ENCODE measurements around the gene EDN2.

EDN2 gene

GRCh38 chr1:41516168-41517061, 31.9 kb upstream of the EDN2 start:
- peak; percentile 83 for DNase-seq

DNA sequence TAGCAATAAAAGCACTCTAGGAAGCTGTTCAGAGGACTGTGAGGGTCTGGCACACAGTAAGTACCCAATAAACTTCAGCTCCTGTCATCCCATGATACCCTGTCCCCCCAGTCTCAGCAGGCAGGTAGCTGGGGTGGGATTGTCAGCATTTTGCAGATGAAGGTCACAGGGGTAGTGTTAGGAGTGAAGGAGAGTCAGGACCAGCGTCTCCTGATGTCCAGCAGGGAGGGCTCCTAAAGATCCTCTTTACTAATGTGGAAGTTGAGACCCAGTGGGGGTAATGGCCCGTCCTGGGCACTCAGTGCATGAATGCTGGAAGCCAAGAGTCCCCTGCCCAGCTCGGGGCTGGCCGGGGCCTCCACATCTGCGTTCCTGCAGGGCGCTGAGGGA, 31.3 kb upstream of the EDN2 start:
- DNase-seq = no peak

GRCh38 chr1:41515131-41515678, 30.7 kb upstream of the EDN2 start:
- no peak for DNase-seq

DNA sequence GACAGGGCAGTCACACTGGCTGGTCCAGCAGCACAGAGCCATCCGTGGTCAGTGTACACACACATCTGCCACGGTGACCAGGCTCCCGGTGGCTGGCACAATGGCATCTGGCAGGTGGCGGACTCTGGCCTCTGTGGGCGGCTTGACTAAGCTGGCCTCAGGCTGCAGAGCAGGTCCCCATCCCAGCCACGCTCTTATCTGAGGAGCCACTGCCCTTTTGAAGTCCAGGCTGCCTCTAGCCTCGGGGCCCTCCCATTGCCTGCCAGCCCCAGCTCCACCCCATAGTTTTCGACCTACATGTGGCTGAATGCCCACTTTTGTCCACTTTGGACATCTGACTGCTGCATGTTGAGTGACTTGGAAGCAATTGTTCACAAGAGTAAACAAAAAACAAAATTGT, 29.9 kb upstream of the EDN2 start:
- DNase-seq = no peak

GRCh38 chr1:41513383-41513735, 28.9 kb upstream of the EDN2 start:
- no peak for DNase-seq

GRCh38 chr1:41512701-41513382, 28.4 kb upstream of the EDN2 start:
- no peak for DNase-seq

DNA sequence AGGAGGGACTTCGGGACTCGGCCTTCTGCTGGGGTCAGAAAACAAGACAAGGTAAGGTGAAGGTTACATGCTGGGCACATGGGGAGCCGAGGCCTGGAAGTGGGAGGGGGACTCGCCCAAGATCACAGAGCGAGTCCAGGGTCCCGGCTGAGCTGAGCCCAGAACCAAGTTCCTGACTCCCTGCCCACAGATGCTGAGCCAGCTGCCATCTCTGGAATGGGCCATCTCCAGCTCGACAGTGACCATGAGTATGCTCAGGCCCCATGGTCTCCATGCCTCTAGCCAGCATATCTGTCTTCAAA, 26.7 kb upstream of the EDN2 start:
- no peak for DNase-seq

DNA sequence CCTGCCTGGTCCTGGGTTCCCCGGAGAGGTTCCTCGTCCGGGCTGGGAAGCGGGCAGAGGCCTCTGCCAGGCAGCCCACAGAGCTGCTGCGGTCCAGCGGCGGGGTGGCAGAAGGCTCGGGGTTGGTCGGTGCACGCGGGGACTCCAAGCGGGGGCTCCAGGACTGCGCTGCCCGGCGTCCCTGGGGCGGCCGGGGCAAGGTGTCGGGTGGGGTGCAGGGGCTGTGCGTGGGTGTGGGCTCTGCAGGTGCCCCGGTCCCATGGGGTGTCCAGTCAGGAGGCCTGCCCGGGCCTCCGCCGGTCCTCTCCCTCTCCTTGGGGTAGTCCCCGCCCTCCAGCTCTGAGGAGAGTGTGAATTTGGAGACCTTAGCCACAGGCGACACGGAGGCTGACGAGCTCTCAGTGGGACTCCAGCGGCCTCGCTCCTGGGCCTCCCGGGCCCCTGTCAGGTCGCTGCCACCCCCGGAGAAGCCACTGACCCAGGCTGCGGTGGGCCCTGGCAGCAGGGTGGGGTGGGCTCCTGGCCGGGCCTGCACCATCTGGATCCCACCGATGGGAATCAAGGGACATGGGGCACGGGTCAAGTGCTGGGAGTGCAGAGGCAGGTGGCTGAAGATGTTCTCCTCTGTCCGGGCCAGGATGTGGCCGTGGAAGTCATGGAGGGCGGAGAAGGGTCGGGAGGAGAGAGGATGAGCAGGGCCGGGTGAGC, 26.2 kb upstream of the EDN2 start:
- DNase-seq = no peak

DNA sequence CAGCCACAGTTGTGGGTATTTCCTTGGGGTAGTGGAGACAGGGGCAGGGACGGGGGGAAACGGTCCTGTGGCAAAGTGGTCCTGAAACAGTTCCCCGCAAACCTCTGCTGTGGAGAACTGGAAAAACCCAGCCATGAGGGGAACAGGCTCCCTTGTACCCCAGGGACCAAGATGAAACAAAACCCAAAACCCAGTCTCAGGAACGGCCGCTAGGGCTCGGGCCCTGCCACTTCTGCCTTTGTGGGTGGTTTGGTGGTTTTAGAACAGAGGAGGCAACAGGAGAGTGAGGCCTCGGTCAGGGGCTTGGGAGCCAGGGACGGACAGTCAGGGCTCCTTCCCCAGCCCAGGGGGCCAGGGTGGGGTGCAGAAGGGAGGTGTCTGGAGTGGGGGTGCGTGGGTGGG, 24.8 kb upstream of the EDN2 start:
- DNase-seq = no peak

DNA sequence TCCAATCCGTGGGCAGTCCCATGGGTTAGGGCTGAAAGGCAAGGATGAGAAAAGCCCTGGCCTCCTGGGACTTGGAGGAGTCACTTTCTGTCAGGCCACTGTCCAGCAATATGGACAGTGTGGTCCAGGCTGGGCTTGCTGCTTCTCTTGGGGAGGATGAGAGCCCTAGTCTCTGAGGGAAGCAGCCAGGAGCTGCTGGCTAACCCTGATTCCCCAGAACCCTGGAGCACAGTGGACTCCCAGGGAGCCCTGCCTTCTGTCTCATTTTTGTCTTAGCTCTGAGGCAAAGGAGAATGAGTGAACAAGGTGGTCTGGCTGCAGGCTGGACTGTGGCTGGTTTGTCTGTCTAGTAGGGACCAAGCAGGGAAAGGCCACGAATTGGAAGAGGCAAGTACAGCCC, 23.8 kb upstream of the EDN2 start:
- no peak for DNase-seq

- no peak for DNase-seq
These were observed 23.4 kb upstream of the EDN2 start for GRCh38 chr1:41507836-41508235.

DNA sequence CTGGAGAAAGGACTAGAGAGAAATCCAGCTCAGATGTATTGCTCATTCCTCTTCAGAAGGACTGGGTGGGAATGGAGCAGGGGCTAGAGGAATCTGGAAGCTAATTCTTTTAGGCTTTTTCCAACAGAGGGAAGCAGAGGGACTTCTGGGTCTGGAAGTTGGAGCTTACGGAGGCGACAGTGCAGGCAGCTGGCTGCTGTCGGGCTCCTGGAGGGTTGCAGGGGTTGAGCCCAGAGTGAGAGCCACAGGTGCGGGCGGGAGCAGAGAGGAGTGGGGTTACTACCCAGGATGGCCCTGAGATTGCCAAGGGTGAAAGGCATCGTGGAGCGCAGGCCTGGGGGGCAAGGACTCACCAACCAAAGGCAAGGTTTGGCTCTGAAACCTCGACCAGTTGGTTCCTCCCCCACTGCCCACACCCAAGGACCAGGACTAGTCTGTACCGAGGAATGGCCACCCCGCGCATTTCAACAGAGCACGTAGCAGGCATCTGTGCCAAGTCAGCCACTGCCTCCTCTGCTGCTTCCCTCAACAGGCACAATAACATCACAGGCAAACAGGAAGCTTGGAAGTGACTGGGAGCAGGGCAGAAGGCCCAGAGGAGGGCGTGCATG, 22.7 kb upstream of the EDN2 start:
- no peak for DNase-seq

DNA sequence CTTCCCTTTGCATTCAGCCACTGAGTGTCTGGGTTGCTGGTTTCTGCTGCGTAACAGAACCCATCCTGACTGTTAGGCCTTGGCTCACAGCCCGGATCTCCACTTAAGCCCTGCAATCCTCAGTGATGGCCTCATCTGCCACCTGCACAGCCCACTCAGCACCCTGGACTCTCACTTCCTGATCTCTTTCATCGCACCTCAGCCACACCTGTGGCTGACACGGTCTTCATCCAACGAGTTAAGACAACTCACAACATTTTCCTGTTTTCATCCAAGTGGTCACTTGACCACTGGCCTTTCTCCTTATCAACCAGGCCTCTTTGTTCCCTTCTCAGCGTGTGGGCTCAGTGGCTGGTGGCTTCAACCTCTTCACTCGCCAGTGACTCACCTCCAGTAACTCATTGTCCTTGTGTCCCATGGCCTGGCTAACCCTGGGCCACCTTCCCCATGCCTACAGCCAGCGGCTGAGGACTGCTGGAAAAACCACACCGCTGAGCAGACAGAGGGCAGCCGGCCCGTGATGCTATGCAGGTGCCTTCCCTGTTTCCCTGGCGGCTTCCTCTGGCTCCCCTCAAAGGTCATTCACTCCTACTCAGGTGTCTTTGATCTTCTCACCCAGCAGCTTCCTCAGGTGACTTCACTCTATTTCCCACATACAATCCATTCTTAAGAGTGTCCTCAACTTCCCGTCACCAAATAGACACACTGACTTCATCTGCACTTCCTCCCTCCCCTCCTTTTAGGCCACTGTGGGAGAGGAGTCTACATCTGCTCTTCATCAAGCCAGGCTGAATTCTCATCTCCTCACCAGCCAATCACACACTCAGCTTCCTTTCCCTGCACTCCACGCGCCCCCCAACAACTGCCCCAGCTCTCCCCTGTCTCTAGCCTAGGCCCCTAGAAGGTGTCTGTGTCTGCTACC, 19.9 kb upstream of the EDN2 start:
- peak; percentile 52 for DNase-seq

GRCh38 chr1:41503538-41504113, 19.1 kb upstream of the EDN2 start:
- no peak for DNase-seq

DNA sequence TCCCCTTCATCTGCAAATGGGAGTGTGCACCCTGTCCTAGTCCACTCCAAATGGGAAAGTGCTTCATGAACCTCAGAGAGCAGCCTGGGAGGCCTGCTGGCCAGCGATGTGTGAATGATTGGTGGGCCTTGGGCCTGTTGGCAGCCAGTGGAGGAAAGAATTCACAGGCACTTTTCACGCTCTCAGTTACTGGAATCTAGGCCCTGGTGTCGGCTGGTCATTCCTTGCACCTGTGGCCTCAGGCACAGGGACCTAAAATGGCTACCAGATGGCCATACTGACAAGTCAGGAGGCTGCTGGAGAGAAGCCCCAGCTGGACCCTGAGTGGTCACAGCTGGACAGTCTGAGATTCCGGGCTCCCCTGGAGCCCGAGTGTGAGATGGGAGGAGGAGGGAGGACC, 18.4 kb upstream of the EDN2 start:
- DNase-seq = no peak

GRCh38 chr1:41501581-41501980, 17.1 kb upstream of the EDN2 start:
- no peak for DNase-seq

DNA sequence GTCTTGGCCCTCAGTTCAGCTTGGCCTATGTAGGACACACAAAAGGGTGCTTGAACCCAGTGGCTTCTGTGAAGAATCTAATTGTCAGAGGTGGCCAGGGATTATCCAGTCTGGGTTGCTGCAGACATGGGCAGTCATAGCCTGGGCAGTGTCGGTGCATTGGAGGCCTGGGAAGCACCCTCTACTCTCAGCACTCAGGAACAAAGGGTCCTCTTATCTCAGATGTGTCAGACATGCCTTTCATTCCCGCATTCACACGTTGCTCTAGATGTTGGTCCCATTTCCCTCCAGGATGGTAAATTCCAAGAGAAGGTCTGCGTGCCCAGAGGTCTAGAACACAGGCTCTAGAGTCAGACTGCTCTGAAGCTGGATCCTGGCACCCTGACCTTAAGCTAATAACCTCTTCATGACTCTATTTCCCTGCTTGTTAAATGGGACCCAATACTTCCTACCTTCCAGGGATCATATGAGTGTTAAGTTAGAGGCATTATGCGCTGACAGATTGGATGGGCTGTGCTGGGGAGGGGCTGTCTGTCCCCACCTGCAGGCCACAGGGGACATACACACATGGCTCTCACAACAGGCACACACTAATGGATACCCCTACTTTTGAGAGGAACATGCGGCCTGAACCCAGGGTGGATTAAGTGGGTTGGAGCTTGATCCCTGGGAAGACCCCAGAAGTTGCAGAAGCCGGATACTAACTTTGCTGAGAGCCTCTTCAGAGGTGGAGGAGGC, 16.5 kb upstream of the EDN2 start:
- DNase-seq = no peak

- no peak for DNase-seq
These were observed 15.9 kb upstream of the EDN2 start for GRCh38 chr1:41500378-41500777.

DNA sequence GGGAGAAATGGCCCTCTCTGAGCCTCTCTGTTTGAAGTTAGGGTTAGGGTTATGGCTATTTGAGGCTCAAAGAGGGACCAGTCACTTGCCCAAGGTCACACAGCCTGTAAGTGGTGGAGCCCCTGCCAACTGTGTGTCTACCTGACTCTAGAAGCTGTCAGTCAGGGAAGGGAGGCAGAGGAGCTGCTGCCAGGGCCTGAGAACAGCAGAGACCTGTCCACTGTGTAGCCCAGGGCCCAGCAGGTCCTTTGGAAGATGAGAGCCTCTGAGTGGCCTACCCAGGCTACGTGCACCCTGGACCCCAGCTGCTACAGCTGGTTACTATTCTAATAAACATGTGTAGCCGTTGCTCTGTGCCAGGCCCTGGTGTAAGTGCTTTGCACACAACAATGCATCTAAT, 15.1 kb upstream of the EDN2 start:
- DNase-seq = no peak

GRCh38 chr1:41498804-41499203, 14.3 kb upstream of the EDN2 start:
- DNase-seq = peak; percentile 82

DNA sequence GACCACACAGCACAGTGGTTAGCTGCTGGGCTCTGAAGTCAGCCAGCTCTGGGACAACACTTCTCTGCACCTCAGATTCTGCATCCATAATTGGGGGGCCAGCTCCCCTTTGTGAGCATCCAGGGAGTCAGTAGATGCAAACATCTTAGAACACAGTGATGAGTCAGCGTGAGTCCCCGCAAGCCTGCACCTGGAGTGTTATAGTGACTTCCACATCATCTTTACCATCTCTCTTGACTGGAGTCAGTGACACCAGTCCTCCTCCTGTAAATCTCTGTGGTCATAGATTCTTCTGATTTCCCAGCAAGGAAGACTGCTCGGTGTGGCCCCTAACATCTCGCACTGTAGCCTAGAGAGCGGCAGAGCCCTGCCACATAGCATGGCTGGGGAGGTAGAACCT, 13.9 kb upstream of the EDN2 start:
- peak; percentile 18 for DNase-seq
